Heart left ventricle (tissue), 16 donors: ENCODE measurements around the gene ASB18. TPM values are rescaled to one million over a fixed set of nuclear protein-coding genes. Genes with fewer than 3 reads are reported as not detected.

Experiments
- ATAC-seq, 4 donors: fragments of 200-7000 bp; cut with Tn5 transposase; one replicate each; pipeline ENCODE4 v1.9.1; 2020 to 2022; ENCODE audit warnings: moderate library complexity in 4 of 4, mild to moderate bottlenecking in 3 of 4, moderate number of reproducible peaks in 1 of 4
- DNase-seq, 5 donors: peaks; one replicate each; pipeline ENCODE4 v3.0.0-alpha.2; 2020
- H3K27ac ChIP-seq, 12 donors: fragments of 200-600 bp; sonication (generic) in 4 of 12; one replicate each; pipeline versions ENCODE4 v1.5.0 to v1.8.0; 2016 to 2022; ENCODE audit warnings: mild to moderate bottlenecking in 2 of 12
- H3K27me3 ChIP-seq, 9 donors: fragments of 200-600 bp; sonication (generic) in 2 of 9; one replicate each; pipeline versions ENCODE4 v1.5.1 to v1.8.0; 2016 to 2022; ENCODE audit warnings: mild to moderate bottlenecking in 3 of 9
- H3K36me3 ChIP-seq, 9 donors: fragments of 200-600 bp; sonication (generic) in 2 of 9; one replicate each; pipeline versions ENCODE4 v1.5.0 to v1.8.0; 2018 to 2022; ENCODE audit warnings: mild to moderate bottlenecking in 2 of 9
- H3K4me1 ChIP-seq, 12 donors: fragments of 200-600 bp; sonication (generic) in 4 of 12; one replicate each; pipeline versions ENCODE4 v1.5.0 to v1.8.0; 2016 to 2022; ENCODE audit warnings: mild to moderate bottlenecking in 3 of 12
- H3K4me3 ChIP-seq, 12 donors: fragments of 200-600 bp; sonication (generic) in 4 of 12; one replicate each; pipeline versions ENCODE4 v1.5.0 to v1.8.0; 2017 to 2022; ENCODE audit warnings: mild to moderate bottlenecking in 9 of 12, moderate library complexity in 4 of 12
- H3K9me3 ChIP-seq, 12 donors: fragments of 200-600 bp; sonication (generic) in 4 of 12; one replicate each; pipeline versions ENCODE4 v1.5.0 to v1.8.0; 2016 to 2022; ENCODE audit warnings: mild to moderate bottlenecking in 1 of 12
- CTCF ChIP-seq, 12 donors: fragments of 200-600 bp; sonication (generic) in 4 of 12; IDR thresholded peaks; one replicate each; pipeline versions ENCODE4 v1.5.0 to v1.8.0; 2018 to 2022; ENCODE audit warnings: antibody characterized with exemption in 12 of 12, mild to moderate bottlenecking in 5 of 12
- POLR2A ChIP-seq, 2 donors: fragments of 450-650 bp; IDR thresholded peaks; one replicate each; pipeline ENCODE4 v1.6.1; 2017; ENCODE audit warnings: antibody characterized with exemption in 2 of 2, mild to moderate bottlenecking in 2 of 2, moderate library complexity in 2 of 2
- WGBS, 4 donors: extraction: QIAGEN DNeasy Blood & Tissue Kit in 2 of 4; methylation state at CpG; one replicate each; pipeline versions ENCODE4 v1.1.5 to v1.1.7; 2013 to 2018; 5-methylcytosine and 5-hydroxymethylcytosine counted together
- intact Hi-C, 10 donors: fragments of 100-400 bp; cut with DNase I; formaldehyde crosslinking; loops; one replicate each; pipeline versions ENCODE4 v1.11.1 to v1.14.2; 2022
- polyA plus RNA-seq, 2 donors: library from polyadenylated mRNA; stranded (reverse); fragments of 200-250 nt; gene quantifications; one replicate each; pipeline ENCODE4 v1.2.3, GENCODE V29; 2013
- total RNA-seq, 9 donors: library from RNA; depleted of rRNA in 2 of 9; stranded (reverse); fragments of >200 nt in 2 of 9; fragmentation: NEBNext Ultra II Directional in 3 of 9; extraction: Animal tissue kit (Norgen Biotek cat#: 25700) in 3 of 9; gene quantifications; one replicate each; pipeline versions ENCODE4 v1.1.0 to v1.2.4, GENCODE V29; 2016 to 2023
- donor health status: ischemic (EF 13 %, LVEDD 7.1; RV severe dilation, severe dysfunction).
- donor health status: healthy with polysubstance abuse.
- donor health status: DM: no; HTN: yes; CAD: no.
- donor health status: DM: no; HTN: no; CAD: no.
- donor health status: ischemic (EF 25% LVEDD 6.9; RV normal size, moderate dysfunction).
- donor health status: ischemic (EF 25% LVEDD 5.7; RV mildly dilated, moderate dysfunction).
- donor health status: healthy.
- donor health status: DM: yes; HTN: yes; CAD: no.
- donor health status: ischemic (EF 35%, LVEDD 5.7; RV mildly dilated, moderate dysfunction).
- donor health status: nonischemic (EF 11% LVEDD 7.7; RV severe dilation, severe dysfunction).
- donor health status: DM: yes; HTN: yes; CAD: no.
- donor health status: PGD.
- donor health status: ischemic (EF 29% LVEDD 5.4; RV normal size, mild dysfunction).
- donor health status: nonischemic (EF 23%, LVEDD 6.1; RV moderate dilation, normal function).

ASB18 gene
- total and polyA plus RNA-seq, 11 donors = 4.3 to 49.8 (median 14.1) TPM

GRCh38 chr2:236237468-236238190 is 26.6 kb downstream of the ASB18 start:
- Histone ChIP-seq H3K4me3 (peak overlapping the region in 6 of 12 donors; percentile 15 to 50 (median 27)), H3K27ac (peak overlapping the region in 10 of 12 donors; percentile 24 to 96 (median 89)), H3K36me3 (no peaks in the 10 kb centered on the region), H3K9me3 (peaks cover 0 to 21% (median 1%) of the 10 kb centered on the region in 12 donors), H3K4me1 (peaks cover 0 to 46% (median 8%) of the 10 kb centered on the region in 12 donors), H3K27me3 (peaks cover 0 to 55% (median 11%) of the 10 kb centered on the region in 9 donors)
- peak in 2 of 4 donors; percentile 41 to 56 for ATAC-seq
- intact Hi-C loops = loop anchor here in 1 of 10 donors (2.0 kb wide), 1 partner anchor 25 kb away; no protein-coding TSS in a partner anchor
- no peak for TF ChIP-seq POLR2A (IDR thresholded peaks at IDR 0.05)
- no peak for TF ChIP-seq CTCF (IDR thresholded peaks at IDR 0.05)
- WGBS, 4 donors = 13 to 32% (median 25%) methylated on average over 20 to 64 of the region's 64 CpGs
- peak in 2 of 5 donors; percentile 30 to 46 for DNase-seq

- DNase-seq (no peak), ATAC-seq (peak in 2 of 4 donors; percentile 2 to 24)
- TF ChIP-seq CTCF (IDR thresholded peaks at IDR 0.05) (peak in 3 of 12 donors; percentile 16 to 31 (median 18)), POLR2A (IDR thresholded peaks at IDR 0.05) (no peak)
- Histone ChIP-seq H3K27ac (peak overlapping the region in 8 of 12 donors; percentile 29 to 96 (median 50)), H3K36me3 (no peaks in the 10 kb centered on the region), H3K4me1 (peaks cover 0 to 39% (median 7%) of the 10 kb centered on the region in 12 donors), H3K9me3 (peaks cover 0 to 29% (median 2%) of the 10 kb centered on the region in 12 donors), H3K27me3 (peaks cover 0 to 55% (median 11%) of the 10 kb centered on the region in 9 donors), H3K4me3 (peak overlapping the region in 11 of 12 donors; percentile 19 to 54 (median 41))
- intact Hi-C loops = no loop called here
- 2 to 13% (median 2%) methylated on average over 36 to 73 of the region's 73 CpGs for WGBS, 4 donors
Measured at GRCh38 chr2:236236559-236237452, 27.4 kb downstream of the ASB18 start.

GRCh38 chr2:236229186-236229585 is 35.0 kb downstream of the ASB18 start:
- peaks cover 0 to 6% (median 0%) of the 10 kb centered on the region in 9 donors for H3K27me3 ChIP-seq
- ATAC-seq (no peak), DNase-seq (no peak)
- H3K27ac ChIP-seq = no peak overlapping the region
- H3K4me1 ChIP-seq = no peaks in the 10 kb centered on the region
- H3K4me3 ChIP-seq = no peak overlapping the region
- peaks cover 0 to 16% (median 0%) of the 10 kb centered on the region in 9 donors for H3K36me3 ChIP-seq
- intact Hi-C loops = no loop called here
- TF ChIP-seq POLR2A (IDR thresholded peaks at IDR 0.05) (no peak), CTCF (IDR thresholded peaks at IDR 0.05) (no peak)
- peaks cover 0 to 65% (median 18%) of the 10 kb centered on the region in 12 donors for H3K9me3 ChIP-seq
